GM12801 (cell line): ENCODE data around the gene SMARCD2.
"Not testable (repeated sequence)": the region's sequence is repeated elsewhere in the genome, so short reads cannot be mapped to it uniquely, and the experiment has no call there.

Source experiments
- CTCF ChIP-seq: IDR thresholded peaks from one replicate; pipeline ENCODE4 v1.5.1; 2011; ENCODE audit warnings: control low read depth; ENCODE audit not compliant: insufficient read length; ENCODE audit errors: extremely low read depth

Gene SMARCD2

GRCh38 chr17:63842540-63843386 is at the start of gene SMARCD2:
TSS of gene SMARCD2 (minus strand) at chr17:63842685. CDS start at chr17:63842674, 11 bp downstream.
- no peak for TF ChIP-seq CTCF

- TF ChIP-seq CTCF: no peak
Measured at GRCh38 chr17:63881935-63882601, 39.6 kb upstream of the SMARCD2 start, which contains the start of gene GH2. TSS of gene GH2 (minus strand) at chr17:63881944. CDS start at chr17:63881801, 143 bp downstream.

- no peak for TF ChIP-seq CTCF
Measured at GRCh38 chr17:63880706-63881105, 38.2 kb upstream of the SMARCD2 start.

DNA sequence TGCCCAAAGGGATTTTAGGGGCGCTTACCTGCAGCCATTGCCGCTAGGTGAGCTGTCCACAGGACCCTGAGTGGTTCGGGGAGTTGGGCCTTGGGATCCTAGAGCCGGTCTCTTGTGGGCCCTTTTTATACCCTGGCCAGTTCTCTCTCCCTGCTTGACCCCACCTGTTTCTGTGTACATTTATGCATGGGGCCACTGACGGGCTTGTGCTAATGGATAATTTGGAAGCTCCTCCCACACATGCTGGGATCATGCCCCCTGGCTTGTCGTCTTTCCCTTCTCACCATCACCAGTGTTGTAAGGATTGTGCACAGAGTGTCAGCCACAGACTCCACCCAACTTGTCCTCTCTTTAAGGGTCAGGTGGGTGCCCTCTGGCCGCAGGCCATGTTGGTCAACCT is 31.1 kb upstream of the SMARCD2 start, which contains the start of gene CSH2:
CSH2 (minus strand) TSS at position 101 of the 400 bp plus-strand sequence; CDS start at position 38, 63 bp downstream.
- TF ChIP-seq CTCF: not testable (repeated sequence)

- TF ChIP-seq CTCF: no peak
Measured at GRCh38 chr17:63859257-63859656, 16.8 kb upstream of the SMARCD2 start.

DNA sequence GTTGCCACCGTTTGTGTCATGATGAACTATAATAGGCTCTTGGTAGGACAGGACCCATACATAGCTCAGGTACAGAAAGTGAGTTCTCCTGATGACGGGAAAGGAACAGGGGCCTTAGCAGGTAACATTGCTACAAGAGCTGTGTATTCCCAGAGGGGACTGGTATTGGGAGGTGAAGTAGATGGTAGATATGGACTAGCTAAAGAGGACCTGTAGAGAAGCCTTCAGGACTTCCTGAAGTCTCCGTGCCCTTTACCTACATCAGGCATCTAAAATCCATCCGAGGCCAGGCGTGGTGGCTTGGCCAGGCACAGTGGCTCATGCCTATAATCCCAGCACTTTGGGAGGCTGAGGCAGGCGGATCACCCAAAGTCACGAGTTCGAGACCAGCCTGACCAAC is 12.7 kb upstream of the SMARCD2 start:
- no peak for TF ChIP-seq CTCF

- TF ChIP-seq CTCF: no peak
Measured at GRCh38 chr17:63854709-63855108, 12.2 kb upstream of the SMARCD2 start.
